H9 (cell line): ENCODE data around the gene UBE2U. TPM values are rescaled to one million over a fixed set of nuclear protein-coding genes. Genes with fewer than 3 reads are reported as not detected.

ENCODE experiments used
- DNase-seq: peaks from one replicate; pipeline ENCODE4 v3.0.0-alpha.2; 2017
- H2AFZ ChIP-seq: one replicate; pipeline ENCODE4 v1.6.1; 2013; ENCODE audit warnings: mild to moderate bottlenecking, low read length, control low read depth, moderate library complexity
- H2AK5ac ChIP-seq: 2 replicates; pipeline ENCODE4 v1.6.1; 2013; ENCODE audit warnings: low read length, control low read depth, mixed read lengths; ENCODE audit not compliant: insufficient read length
- H2BK120ac ChIP-seq: one replicate; pipeline ENCODE4 v1.6.1; 2013; ENCODE audit warnings: low read depth, mild to moderate bottlenecking, low read length, control low read depth, inconsistent platforms; ENCODE audit not compliant: poor library complexity, severe bottlenecking
- H2BK12ac ChIP-seq: 2 replicates; pipeline ENCODE4 v1.6.1; 2013; ENCODE audit warnings: low read length, control low read depth, mixed read lengths, low read depth; ENCODE audit not compliant: insufficient read length
- H2BK15ac ChIP-seq: 2 replicates; pipeline ENCODE4 v1.6.1; 2013; ENCODE audit warnings: low read depth, low read length, control low read depth
- H2BK20ac ChIP-seq: one replicate; pipeline ENCODE4 v1.6.1; 2013; ENCODE audit warnings: low read depth, mild to moderate bottlenecking, low read length, control low read depth, inconsistent platforms; ENCODE audit not compliant: poor library complexity, severe bottlenecking
- H2BK5ac ChIP-seq: 2 replicates; pipeline ENCODE4 v1.6.1; 2013; ENCODE audit warnings: low read length, control low read depth, mixed read lengths; ENCODE audit not compliant: insufficient read length
- H3K14ac ChIP-seq: 2 replicates; pipeline ENCODE4 v1.6.1; 2013; ENCODE audit warnings: low read length, control low read depth; ENCODE audit not compliant: insufficient read depth
- H3K18ac ChIP-seq: 2 replicates; pipeline ENCODE4 v1.6.1; 2013; ENCODE audit warnings: low read depth, mild to moderate bottlenecking, mixed read lengths, low read length, control low read depth; ENCODE audit not compliant: insufficient read length
- H3K23ac ChIP-seq: 2 replicates; pipeline ENCODE4 v1.6.1; 2013; ENCODE audit warnings: low read length, control low read depth, mixed read lengths, low read depth; ENCODE audit not compliant: insufficient read length
- H3K23me2 ChIP-seq: 2 replicates; pipeline ENCODE4 v1.6.1; 2013; ENCODE audit warnings: low read depth, mild to moderate bottlenecking, mixed read lengths, low read length, control low read depth; ENCODE audit not compliant: insufficient read length, poor library complexity, severe bottlenecking
- H3K27ac ChIP-seq: 2 replicates; pipeline ENCODE4 v1.5.1; 2013; ENCODE audit warnings: low read length, control low read depth, mixed read lengths, low read depth; ENCODE audit not compliant: insufficient read length
- H3K27me3 ChIP-seq: 2 replicates; pipeline ENCODE4 v1.6.1; 2013; ENCODE audit warnings: low read length, control low read depth, inconsistent platforms; ENCODE audit not compliant: insufficient read depth
- H3K4ac ChIP-seq: 2 replicates; pipeline ENCODE4 v1.6.1; 2013; ENCODE audit warnings: low read depth, mild to moderate bottlenecking, control low read depth, inconsistent platforms, low read length, moderate library complexity
- H3K4me1 ChIP-seq: 2 replicates; pipeline ENCODE4 v1.6.1; 2013; ENCODE audit warnings: low read length, control low read depth, inconsistent platforms; ENCODE audit not compliant: insufficient read depth
- H3K4me2 ChIP-seq: 2 replicates; pipeline ENCODE4 v1.6.1; 2013; ENCODE audit warnings: low read length, control low read depth, mixed read lengths; ENCODE audit not compliant: insufficient read length, insufficient read depth
- H3K56ac ChIP-seq: 2 replicates; pipeline ENCODE4 v1.6.1; 2013; ENCODE audit warnings: low read depth, mild to moderate bottlenecking, mixed read lengths, low read length, control low read depth; ENCODE audit not compliant: insufficient read length
- H3K79me1 ChIP-seq: 2 replicates; pipeline ENCODE4 v1.6.1; 2013; ENCODE audit warnings: low read depth, mild to moderate bottlenecking, moderate library complexity, low read length, control low read depth, inconsistent platforms; ENCODE audit not compliant: insufficient read depth, poor library complexity, severe bottlenecking
- H3K79me2 ChIP-seq: 2 replicates; pipeline ENCODE4 v1.6.1; 2013; ENCODE audit warnings: low read length, control low read depth, inconsistent platforms; ENCODE audit not compliant: insufficient read depth
- H3K9ac ChIP-seq: 2 replicates; pipeline ENCODE4 v1.6.1; 2013; ENCODE audit warnings: low read length, control low read depth, mixed read lengths; ENCODE audit not compliant: insufficient read length; ENCODE audit errors: extremely low read depth
- H3K9me3 ChIP-seq: one replicate; pipeline ENCODE4 v1.6.1; 2013; ENCODE audit warnings: low read depth, low read length, inconsistent platforms; ENCODE audit not compliant: control insufficient read depth
- H3T11ph ChIP-seq: one replicate; pipeline ENCODE4 v1.6.1; 2013; ENCODE audit warnings: mild to moderate bottlenecking, low read length, control low read depth, inconsistent platforms
- H4K20me1 ChIP-seq: one replicate; pipeline ENCODE4 v1.6.1; 2013; ENCODE audit not compliant: control insufficient read depth, insufficient read length, insufficient read depth
- H4K5ac ChIP-seq: 2 replicates; pipeline ENCODE4 v1.6.1; 2013; ENCODE audit warnings: low read depth, mild to moderate bottlenecking, mixed read lengths, low read length, control low read depth; ENCODE audit not compliant: insufficient read length
- H4K8ac ChIP-seq: replicated peaks from 2 replicates; pipeline ENCODE4 v1.6.1; 2013; ENCODE audit warnings: low read length, control low read depth, mixed read lengths, low read depth; ENCODE audit not compliant: insufficient read length
- H4K91ac ChIP-seq: 2 replicates; pipeline ENCODE4 v1.6.1; 2013; ENCODE audit warnings: low read depth, mild to moderate bottlenecking, moderate library complexity, mixed read lengths, low read length, control low read depth; ENCODE audit not compliant: insufficient read length
- H3K27ac Mint-ChIP-seq, 3 experiments: 2 replicates in 2 of 3; 3 replicates in 1 of 3; pipeline ENCODE4 v1.8.0; 2020 to 2021; ENCODE audit warnings: mixed read lengths in 3 of 3, mild to moderate bottlenecking in 1 of 3, moderate library complexity in 1 of 3
- H3K27me3 Mint-ChIP-seq: 2 replicates; pipeline ENCODE4 v1.8.0; 2021; ENCODE audit warnings: low read depth, mild to moderate bottlenecking, moderate library complexity, mixed read lengths
- H3K36me3 Mint-ChIP-seq, 3 experiments: 2 replicates in 2 of 3; 3 replicates in 1 of 3; pipeline ENCODE4 v1.8.0; 2020 to 2021; ENCODE audit warnings: low read depth in 3 of 3, mixed read lengths in 3 of 3; ENCODE audit not compliant: insufficient read depth in 1 of 3
- H3K4me1 Mint-ChIP-seq, 2 experiments: 2 replicates each; pipeline ENCODE4 v1.8.0; 2020; ENCODE audit warnings: mixed read lengths in 2 of 2
- H3K4me3 Mint-ChIP-seq, 2 experiments: 2 replicates in 1 of 2; 3 replicates in 1 of 2; pipeline ENCODE4 v1.8.0; 2020 to 2021; ENCODE audit warnings: mild to moderate bottlenecking in 2 of 2, mixed read lengths in 2 of 2, moderate library complexity in 1 of 2
- H3K9me3 Mint-ChIP-seq, 2 experiments: 2 replicates in 1 of 2; 3 replicates in 1 of 2; pipeline ENCODE4 v1.8.0; 2020; ENCODE audit warnings: mild to moderate bottlenecking in 2 of 2, mixed read lengths in 2 of 2, moderate library complexity in 1 of 2
- WGBS: extraction: QIAGEN DNeasy Blood & Tissue Kit; methylation state at CpG from one replicate; pipeline ENCODE4 v1.1.7; 2013; ENCODE audit warnings: missing lambda C conversion rate, low lambda C conversion rate, mixed read lengths; ENCODE audit not compliant: insufficient read length; ENCODE audit errors: extremely low coverage; 5-methylcytosine and 5-hydroxymethylcytosine counted together
- total RNA-seq: library from RNA; stranded (reverse); gene quantifications from 2 replicates; pipeline ENCODE4 v1.2.1, GENCODE V29; 2021
- TF ChIP-seq, protein P1 (sequence below): fragments of 200-600 bp; sonication (generic); conservative IDR thresholded peaks from 3 replicates; pipeline ENCODE4 v1.8.0; 2021; ENCODE audit warnings: antibody characterized with exemption, mild to moderate bottlenecking

The UBE2U gene
- total RNA-seq, 1 experiment from 2014 or later: not detected

GRCh38 chr1:64163970-64164369, 39.5 kb upstream of the UBE2U start:
- H2BK15ac ChIP-seq: no peak overlapping the region
- H3K23me2 ChIP-seq: no peaks in the 10 kb centered on the region
- Mint-ChIP-seq H3K27me3 (no peaks in the 10 kb centered on the region), H3K36me3 (peaks cover 46 to 58% (median 54%) of the 10 kb centered on the region in 3 experiments), H3K4me1 (peaks cover 0 to 16% of the 10 kb centered on the region in 2 experiments; a peak in 3 of 4 replicates), H3K9me3 (peaks cover 3 to 16% of the 10 kb centered on the region in 2 experiments; a peak in 4 of 5 replicates), H3K27ac (peak overlapping the region in 1 of 3 experiments; percentile 65; a peak in 3 of 7 replicates), H3K4me3 (no peak overlapping the region)
- H3K14ac ChIP-seq: no peak overlapping the region
- no peak overlapping the region for H2AFZ ChIP-seq
- no peak overlapping the region for H2AK5ac ChIP-seq
- no peak overlapping the region for H3K27ac ChIP-seq
- H4K91ac ChIP-seq: no peak overlapping the region
- H3K27me3 ChIP-seq: no peaks in the 10 kb centered on the region
- WGBS: no CpG with 5 or more reads among the region's 1 CpG
- no peak overlapping the region for H2BK12ac ChIP-seq
- no peak overlapping the region for H3K23ac ChIP-seq
- H3K4me2 ChIP-seq: no peak overlapping the region
- H3K4ac ChIP-seq: no peak overlapping the region
- TF ChIP-seq, protein P1, sequence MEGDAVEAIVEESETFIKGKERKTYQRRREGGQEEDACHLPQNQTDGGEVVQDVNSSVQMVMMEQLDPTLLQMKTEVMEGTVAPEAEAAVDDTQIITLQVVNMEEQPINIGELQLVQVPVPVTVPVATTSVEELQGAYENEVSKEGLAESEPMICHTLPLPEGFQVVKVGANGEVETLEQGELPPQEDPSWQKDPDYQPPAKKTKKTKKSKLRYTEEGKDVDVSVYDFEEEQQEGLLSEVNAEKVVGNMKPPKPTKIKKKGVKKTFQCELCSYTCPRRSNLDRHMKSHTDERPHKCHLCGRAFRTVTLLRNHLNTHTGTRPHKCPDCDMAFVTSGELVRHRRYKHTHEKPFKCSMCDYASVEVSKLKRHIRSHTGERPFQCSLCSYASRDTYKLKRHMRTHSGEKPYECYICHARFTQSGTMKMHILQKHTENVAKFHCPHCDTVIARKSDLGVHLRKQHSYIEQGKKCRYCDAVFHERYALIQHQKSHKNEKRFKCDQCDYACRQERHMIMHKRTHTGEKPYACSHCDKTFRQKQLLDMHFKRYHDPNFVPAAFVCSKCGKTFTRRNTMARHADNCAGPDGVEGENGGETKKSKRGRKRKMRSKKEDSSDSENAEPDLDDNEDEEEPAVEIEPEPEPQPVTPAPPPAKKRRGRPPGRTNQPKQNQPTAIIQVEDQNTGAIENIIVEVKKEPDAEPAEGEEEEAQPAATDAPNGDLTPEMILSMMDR: peak; percentile 66
- no peak overlapping the region for H3K9ac ChIP-seq
- no peak overlapping the region for H2BK5ac ChIP-seq
- H3K79me1 ChIP-seq: no peaks in the 10 kb centered on the region
- H3K18ac ChIP-seq: no peak overlapping the region
- peaks cover 7% of the 10 kb centered on the region for H3K9me3 ChIP-seq
- H4K5ac ChIP-seq: no peak overlapping the region
- H4K20me1 ChIP-seq: no peaks in the 10 kb centered on the region
- no peak overlapping the region for H3K56ac ChIP-seq
- H3K79me2 ChIP-seq: no peaks in the 10 kb centered on the region
- H3T11ph ChIP-seq: no peak overlapping the region
- DNase-seq: no peak
- H2BK120ac ChIP-seq: no peak overlapping the region
- no peak overlapping the region for H2BK20ac ChIP-seq
- H4K8ac ChIP-seq: no peak overlapping the region
- no peaks in the 10 kb centered on the region for H3K4me1 ChIP-seq
